ENCODE results near the gene SPEG.

The SPEG gene

DNA sequence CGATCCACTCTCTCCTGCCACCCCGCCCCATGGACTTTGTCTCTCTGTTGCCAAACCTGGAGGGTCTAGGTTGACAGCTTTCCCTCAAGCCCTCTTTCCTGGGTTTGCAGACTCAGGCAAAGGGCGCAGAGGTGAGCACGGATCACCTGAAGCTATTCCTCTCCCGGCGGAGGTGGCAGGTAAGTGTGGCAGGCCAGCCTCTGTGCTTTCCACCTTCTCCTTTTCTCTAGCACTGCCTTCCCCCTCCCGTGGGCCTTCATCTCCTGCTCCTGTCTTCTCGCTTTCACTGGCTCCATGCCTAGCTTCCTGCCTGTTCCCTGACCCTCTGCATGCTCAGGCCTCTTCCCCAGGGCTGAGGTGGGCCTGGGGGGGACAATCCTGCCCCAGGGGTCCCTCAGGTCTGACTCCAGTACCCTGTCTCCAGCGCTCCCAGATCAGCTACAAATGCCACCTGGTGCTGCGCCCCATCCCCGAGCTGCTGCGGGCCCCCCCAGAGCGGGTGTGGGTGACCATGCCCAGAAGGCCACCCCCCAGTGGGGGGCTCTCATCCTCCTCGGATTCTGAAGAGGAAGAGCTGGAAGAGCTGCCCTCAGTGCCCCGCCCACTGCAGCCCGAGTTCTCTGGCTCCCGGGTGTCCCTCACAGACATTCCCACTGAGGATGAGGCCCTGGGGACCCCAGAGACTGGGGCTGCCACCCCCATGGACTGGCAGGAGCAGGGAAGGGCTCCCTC is 48.2 kb downstream of the SPEG start:
- DNase-seq, result no peak

DNA sequence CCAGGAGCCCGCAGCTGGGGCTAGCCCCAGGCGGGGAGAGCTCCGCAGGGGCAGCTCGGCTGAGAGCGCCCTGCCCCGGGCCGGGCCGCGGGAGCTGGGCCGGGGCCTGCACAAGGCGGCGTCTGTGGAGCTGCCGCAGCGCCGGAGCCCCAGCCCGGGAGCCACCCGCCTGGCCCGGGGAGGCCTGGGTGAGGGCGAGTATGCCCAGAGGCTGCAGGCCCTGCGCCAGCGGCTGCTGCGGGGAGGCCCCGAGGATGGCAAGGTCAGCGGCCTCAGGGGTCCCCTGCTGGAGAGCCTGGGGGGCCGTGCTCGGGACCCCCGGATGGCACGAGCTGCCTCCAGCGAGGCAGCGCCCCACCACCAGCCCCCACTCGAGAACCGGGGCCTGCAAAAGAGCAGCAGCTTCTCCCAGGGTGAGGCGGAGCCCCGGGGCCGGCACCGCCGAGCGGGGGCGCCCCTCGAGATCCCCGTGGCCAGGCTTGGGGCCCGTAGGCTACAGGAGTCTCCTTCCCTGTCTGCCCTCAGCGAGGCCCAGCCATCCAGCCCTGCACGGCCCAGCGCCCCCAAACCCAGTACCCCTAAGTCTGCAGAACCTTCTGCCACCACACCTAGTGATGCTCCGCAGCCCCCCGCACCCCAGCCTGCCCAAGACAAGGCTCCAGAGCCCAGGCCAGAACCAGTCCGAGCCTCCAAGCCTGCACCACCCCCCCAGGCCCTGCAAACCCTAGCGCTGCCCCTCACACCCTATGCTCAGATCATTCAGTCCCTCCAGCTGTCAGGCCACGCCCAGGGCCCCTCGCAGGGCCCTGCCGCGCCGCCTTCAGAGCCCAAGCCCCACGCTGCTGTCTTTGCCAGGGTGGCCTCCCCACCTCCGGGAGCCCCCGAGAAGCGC is 49.1 kb downstream of the SPEG start:
- DNase-seq, result no peak

DNA sequence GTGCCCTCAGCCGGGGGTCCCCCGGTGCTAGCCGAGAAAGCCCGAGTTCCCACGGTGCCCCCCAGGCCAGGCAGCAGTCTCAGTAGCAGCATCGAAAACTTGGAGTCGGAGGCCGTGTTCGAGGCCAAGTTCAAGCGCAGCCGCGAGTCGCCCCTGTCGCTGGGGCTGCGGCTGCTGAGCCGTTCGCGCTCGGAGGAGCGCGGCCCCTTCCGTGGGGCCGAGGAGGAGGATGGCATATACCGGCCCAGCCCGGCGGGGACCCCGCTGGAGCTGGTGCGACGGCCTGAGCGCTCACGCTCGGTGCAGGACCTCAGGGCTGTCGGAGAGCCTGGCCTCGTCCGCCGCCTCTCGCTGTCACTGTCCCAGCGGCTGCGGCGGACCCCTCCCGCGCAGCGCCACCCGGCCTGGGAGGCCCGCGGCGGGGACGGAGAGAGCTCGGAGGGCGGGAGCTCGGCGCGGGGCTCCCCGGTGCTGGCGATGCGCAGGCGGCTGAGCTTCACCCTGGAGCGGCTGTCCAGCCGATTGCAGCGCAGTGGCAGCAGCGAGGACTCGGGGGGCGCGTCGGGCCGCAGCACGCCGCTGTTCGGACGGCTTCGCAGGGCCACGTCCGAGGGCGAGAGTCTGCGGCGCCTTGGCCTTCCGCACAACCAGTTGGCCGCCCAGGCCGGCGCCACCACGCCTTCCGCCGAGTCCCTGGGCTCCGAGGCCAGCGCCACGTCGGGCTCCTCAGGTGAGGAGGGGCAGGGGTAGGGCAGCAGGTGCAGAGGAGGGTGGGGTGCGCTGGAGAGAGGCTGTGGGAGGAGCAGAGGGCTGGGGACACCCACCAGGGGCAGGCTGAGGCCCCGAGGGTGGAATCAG is 49.9 kb downstream of the SPEG start:
- DNase-seq, result no peak

DNA sequence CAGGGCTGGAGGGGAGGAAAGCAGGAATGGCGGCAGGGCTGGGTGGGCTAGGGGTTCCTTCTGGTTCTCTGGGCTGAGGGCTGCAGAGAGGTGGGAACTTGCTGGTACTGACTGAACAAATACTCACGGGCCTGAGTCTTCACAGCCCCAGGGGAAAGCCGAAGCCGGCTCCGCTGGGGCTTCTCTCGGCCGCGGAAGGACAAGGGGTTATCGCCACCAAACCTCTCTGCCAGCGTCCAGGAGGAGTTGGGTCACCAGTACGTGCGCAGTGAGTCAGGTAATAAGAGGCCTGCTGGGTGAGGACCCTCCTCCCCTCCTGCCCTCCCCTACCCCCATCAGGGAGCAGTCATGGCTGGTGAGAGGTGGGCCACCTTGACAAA is 50.5 kb downstream of the SPEG start:
- DNase-seq, result no peak

DNA sequence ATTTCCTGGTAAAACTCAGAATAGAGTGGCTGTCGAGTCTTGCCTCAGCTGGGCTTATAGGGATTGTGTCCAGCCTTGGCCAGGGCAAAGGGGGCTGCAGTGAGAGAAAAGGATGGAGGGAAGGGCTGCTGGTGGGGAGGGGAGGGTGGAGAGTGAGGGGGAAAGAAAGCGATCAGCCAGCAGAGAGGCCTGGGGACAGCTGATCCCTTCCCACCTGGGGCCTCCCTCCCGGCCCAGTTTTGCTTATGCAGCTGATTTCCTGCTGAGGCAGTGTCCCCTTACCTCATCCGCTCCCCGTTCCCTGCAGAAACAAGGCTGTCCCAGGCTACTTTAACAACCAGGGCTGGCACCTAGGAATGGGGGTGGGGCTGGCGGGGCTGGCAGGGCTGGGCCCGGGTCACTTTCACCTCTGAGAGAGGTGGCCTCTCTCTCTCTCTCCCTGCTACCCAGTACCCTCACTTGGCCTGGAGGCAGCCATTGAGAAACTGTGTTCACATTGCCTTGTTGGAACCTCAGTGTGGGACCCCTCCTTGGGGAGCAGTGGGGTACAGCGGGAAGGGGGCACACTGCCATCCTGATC is 51.8 kb downstream of the SPEG start:
- no peak for DNase-seq

DNA sequence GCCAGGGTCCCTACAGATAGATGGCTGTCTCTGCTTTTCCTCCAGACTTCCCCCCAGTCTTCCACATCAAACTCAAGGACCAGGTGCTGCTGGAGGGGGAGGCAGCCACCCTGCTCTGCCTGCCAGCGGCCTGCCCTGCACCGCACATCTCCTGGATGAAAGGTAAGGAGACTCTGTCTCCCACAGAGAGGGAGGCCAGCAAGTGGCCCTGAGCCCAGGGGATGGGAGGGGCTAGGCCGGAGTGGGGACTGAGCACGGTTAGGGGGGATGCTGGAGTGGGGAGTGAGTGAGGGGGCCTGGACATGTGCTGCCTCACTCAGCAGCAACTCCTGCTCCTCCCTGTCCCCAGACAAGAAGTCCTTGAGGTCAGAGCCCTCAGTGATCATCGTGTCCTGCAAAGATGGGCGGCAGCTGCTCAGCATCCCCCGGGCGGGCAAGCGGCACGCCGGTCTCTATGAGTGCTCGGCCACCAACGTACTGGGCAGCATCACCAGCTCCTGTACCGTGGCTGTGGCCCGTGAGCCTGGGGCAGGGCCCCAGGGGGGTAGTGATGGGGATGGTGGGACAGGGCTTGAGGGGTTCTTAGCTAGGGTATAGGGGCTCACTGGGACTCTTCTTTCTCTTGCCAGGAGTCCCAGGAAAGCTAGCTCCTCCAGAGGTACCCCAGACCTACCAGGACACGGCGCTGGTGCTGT is 53.7 kb downstream of the SPEG start:
- no peak for DNase-seq

DNA sequence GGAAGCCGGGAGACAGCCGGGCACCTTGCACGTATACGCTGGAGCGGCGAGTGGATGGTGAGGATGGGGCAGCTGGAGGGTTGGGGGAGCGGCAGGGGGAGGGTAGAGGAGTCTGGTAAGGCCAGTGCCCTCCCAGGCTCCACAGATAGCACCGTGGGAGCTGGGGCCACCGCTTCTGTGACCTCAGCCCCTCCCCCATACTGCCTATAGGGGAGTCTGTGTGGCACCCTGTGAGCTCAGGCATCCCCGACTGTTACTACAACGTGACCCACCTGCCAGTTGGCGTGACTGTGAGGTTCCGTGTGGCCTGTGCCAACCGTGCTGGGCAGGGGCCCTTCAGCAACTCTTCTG is 54.2 kb downstream of the SPEG start:
- DNase-seq, result no peak

DNA sequence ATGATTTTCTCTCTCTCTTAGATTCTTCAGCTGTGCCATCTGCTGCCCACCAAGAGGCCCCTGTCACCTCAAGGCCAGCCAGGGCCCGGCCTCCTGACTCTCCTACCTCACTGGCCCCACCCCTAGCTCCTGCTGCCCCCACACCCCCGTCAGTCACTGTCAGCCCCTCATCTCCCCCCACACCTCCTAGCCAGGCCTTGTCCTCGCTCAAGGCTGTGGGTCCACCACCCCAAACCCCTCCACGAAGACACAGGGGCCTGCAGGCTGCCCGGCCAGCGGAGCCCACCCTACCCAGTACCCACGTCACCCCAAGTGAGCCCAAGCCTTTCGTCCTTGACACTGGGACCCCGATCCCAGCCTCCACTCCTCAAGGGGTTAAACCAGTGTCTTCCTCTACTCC is 54.7 kb downstream of the SPEG start:
- DNase-seq, result no peak

DNA sequence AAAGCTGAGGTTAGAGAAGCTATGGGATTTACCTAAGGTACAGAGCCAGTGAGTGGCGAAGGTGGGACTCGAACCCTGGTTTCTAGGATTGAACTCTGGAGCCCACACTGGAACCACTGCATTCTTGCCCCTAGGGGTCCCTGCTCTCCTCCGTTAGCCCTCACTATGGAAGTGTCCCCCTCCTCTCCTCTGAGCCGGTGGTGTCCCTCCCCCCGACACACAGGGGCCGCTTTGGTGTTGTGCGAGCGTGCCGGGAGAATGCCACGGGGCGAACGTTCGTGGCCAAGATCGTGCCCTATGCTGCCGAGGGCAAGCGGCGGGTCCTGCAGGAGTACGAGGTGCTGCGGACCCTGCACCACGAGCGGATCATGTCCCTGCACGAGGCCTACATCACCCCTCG is 55.5 kb downstream of the SPEG start:
- DNase-seq, result no peak

DNA sequence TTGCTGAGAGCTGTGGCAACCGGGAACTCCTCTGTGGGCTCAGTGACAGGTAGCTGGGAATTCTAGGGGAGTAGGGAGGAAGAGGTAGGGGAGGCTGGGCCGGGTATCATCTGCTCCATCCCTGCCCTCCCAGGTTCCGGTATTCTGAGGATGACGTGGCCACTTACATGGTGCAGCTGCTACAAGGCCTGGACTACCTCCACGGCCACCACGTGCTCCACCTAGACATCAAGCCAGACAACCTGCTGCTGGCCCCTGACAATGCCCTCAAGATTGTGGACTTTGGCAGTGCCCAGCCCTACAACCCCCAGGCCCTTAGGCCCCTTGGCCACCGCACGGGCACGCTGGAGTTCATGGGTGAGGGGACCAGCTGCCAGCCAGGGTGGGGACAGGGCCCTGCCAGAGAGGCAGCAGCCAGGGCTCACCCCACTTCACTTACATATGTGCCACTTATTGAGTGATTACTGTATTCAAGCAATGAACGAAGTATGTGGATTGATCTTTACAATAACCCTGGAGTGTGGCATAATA is 56.0 kb downstream of the SPEG start:
- no peak for DNase-seq

DNA sequence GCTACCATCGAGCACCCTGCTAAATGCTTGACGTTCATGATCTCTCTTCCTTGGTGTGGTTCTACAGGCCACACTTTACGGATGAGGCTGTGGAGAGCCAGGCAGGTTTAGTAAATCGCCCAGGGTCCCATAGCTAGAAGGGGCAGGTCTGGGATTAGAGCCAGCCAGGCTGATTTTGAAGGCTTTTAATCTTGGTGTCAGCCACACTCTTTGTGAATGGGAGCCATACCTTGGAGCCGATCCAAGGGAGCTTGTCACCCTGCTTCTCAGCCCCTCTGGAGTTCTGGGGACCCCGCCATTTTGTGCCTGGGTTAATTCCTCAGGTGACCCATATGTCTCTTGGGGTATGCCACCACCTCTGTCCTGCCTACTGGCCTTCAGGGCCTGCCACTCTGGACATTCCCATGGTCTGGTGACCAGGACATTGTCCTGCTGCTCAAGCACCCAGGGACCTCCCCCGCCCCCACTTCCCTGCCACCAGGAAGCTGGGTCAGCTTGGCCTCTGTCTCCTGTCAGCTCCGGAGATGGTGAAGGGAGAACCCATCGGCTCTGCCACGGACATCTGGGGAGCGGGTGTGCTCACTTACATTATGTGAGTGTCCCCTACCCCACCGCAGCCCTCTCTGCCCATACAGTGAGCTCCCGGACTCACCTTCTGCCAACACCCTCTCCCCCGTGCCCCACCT is 56.8 kb downstream of the SPEG start:
- no peak for DNase-seq

DNA sequence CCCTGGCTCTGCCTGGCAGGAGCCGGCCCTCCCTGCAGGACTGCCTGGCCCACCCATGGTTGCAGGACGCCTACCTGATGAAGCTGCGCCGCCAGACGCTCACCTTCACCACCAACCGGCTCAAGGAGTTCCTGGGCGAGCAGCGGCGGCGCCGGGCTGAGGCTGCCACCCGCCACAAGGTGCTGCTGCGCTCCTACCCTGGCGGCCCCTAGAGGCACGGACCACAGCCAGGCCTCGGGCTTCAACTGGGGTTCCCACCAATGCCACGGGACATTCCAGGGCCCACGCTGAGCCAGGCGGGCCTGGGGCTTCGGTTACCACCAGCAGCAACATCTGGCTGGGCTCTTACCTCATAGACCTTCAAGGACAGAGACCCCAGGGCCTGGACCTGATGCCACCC is 57.9 kb downstream of the SPEG start:
- DNase-seq, result no peak

DNA sequence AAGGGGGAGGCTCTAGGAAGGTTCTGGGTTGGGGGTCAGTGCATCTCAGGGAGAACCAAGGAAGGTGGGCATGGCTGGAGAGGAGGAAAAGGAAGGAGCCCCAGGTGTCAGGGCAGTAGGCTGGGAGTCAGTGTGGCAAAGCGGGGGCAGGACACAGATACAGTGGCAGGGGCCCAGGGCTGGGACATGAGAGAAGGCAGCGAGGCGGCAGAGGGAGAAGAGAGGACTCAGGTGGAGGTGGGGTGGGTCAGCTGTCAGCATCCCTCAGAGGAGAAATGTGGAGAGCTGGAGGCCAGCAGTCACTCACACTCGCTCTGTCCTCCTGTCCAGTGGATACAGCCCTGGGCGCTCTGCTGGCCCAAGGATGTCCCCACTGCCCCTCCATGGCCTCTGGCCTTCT is 58.4 kb downstream of the SPEG start:
- no peak for DNase-seq

DNA sequence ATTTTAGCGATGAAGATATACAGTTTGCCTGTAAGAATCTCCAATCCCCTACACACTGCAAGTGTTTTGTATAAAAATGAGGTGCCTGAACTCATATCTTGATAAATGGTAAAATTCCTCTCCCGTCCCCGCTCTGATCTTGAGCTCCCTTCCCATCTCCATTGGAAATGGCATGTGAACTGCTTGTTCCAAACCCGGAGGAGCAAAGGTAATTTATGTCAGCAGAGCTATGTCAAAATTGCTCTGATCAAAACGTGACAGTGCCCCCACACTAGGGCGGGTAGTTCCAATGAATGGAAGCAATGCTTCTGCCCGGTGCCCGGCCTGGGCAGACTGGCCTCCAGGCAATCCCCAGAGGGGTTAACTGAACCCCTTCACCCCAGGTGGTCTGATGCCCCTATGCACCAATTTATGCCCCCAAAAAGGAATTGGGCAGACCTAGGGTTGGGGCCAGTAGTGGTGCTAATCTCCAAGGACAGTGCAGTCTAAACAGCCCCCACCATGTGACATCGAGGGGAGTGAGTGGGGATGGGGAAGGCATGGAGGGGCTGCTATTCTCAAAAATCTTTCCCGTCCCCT is 60.4 kb downstream of the SPEG start:
- no peak for DNase-seq

DNA sequence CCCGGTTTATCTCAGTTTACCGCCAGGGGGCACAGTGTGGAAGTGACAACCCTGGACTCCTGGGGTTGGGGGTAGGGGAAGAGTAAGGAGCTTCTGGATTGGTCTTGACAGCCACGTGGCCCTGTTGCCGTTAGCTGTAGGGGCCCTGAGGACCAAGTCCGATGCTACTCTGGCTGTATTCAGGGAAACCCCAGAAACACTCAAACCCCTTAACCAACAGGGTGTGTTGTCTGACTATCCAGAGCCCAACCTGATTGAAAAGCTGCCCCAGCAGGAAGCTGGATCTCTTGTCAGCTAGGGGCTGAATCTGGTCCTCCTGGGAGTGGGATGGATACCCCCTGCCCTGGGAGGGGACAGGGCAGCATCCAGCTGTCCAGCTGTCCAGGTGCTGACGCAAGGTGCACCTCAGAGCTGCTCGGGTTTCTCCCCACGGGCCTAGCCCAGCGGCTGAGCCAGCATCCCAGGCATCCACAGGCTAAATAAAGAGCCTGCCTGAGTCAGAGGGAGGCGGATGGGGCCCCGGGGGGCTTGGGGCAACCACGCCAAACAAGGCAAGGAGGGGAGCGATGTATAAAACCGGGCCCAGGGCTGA is 61.0 kb downstream of the SPEG start:
- DNase-seq, result peak; percentile 84

DNA sequence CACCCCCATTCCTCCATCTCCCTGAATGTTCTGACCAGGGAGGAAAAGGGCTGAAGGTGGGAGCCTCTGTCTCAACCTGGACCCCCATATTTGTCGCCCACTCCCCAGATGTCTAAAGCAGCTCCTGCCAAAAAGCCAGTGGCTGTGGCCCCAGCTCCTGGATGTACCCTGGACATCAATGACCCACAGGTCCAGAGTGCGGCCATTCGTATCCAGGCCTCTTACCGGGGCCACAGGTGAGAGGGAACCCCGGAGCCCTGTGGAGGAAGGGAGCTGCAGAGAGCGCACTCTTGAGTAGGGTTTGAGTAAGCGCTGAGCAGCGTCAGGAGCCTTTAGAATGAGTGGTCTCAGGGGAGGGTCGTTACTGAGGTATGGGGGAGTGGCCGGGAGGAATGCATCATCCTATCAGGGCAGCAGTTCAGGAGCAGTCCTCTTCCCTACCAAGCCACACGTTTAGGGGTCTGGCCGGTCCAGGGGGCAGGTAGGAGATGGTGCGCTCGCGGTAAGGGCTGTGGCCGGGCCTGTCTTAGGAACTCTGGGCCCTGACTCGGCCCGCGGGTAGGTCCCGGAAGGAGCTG is 61.7 kb downstream of the SPEG start:
- DNase-seq, result no peak

DNA sequence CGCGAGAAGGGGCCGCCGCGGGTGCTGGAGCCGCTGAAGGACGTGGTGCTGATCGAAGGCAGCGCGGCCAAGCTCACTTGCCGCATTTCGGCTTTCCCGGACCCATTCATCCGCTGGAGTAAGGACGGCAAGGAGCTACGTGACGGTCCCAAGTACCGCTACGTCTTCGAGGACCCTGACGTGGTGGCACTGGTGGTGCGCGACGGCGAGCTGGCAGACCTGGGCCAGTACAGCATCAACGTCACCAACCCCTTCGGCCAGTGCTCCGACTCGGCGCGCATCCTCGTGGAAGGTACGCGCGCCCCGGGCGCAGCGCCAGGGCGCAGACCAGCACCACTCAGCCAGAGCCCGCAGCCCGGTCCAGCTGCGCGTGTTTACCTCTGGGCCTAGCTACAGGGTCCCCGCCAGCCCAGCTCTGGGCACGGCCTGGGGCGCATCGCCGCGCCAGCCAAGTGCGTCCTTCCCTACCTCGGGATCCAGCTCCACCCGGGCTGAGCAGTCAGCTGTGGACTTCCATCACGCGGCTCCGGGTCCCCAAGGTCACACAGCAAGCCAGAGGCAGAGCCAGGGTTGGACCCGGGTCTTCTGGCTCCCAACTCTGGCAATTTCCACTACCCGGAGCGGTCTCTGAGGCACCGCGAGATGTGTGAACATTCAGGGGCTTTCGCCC is 62.3 kb downstream of the SPEG start:
- peak; percentile 17 for DNase-seq

DNA sequence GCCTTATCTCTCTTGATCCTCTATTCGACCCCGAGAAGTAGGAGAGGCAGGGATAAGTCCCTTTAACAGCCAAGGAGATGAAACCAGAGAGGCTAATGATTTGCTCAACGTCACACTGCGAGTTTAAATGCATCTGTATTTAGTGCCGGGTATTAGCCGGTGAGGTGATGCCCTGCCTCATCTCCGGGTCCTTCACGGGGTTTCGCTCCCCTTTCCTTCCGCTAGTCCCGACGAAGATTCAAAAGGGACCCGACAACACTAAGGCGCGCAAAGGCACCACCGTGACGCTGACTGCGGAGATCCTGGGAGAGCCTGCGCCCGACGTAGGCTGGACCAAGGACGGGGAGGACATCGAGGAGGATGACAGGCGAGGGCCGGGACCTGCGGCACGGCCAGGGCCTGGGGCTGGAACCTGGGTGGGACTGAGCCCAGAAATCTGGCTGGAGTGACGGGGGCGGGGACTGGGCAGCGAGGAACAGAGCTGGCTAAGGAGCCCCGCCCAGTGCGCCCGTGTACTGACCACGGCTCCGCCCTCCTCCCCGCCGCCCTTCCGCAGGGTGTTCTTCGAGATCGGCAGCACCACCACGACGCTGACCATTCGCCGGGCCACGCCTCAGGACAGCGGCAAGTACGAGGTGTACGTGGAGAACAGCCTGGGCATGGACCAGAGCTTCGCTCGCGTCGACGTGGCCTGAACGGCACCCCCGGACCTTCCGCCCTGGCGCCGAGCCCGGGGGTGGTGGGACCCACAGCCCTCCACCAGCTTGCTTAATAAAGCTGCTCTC is 63.0 kb downstream of the SPEG start:
- peak; percentile 63 for DNase-seq

Data from fibroblast of skin of right biceps (primary cell).